Stimulated activated naive CD8-positive, alpha-beta T cell treated with anti-CD3 and anti-CD28 coated beads, Interleukin-15, Interleukin-2, amounts not matched to agents 100 ng/mL and 50 ng/mL, for 24 hours (primary cell): ENCODE results near the gene MED10.
"Not testable (repeated sequence)": the region's sequence is repeated elsewhere in the genome, so short reads cannot be mapped to it uniquely, and the experiment has no call there.

ENCODE experiments used
- H3K27ac Mint-ChIP-seq: one replicate; pipeline ENCODE4 v1.8.0; 2021; ENCODE audit warnings: mild to moderate bottlenecking, mixed read lengths
- H3K27me3 Mint-ChIP-seq: one replicate; pipeline ENCODE4 v1.8.0; 2021; ENCODE audit warnings: mixed read lengths
- H3K36me3 Mint-ChIP-seq: one replicate; pipeline ENCODE4 v1.8.0; 2021; ENCODE audit warnings: low read depth, mixed read lengths
- H3K4me1 Mint-ChIP-seq: one replicate; pipeline ENCODE4 v1.8.0; 2021; ENCODE audit warnings: low read depth, mixed read lengths
- H3K4me3 Mint-ChIP-seq: one replicate; pipeline ENCODE4 v1.8.0; 2021; ENCODE audit warnings: mild to moderate bottlenecking, mixed read lengths
- H3K9me3 Mint-ChIP-seq: one replicate; pipeline ENCODE4 v1.8.0; 2021; ENCODE audit warnings: mixed read lengths

MED10 gene

DNA sequence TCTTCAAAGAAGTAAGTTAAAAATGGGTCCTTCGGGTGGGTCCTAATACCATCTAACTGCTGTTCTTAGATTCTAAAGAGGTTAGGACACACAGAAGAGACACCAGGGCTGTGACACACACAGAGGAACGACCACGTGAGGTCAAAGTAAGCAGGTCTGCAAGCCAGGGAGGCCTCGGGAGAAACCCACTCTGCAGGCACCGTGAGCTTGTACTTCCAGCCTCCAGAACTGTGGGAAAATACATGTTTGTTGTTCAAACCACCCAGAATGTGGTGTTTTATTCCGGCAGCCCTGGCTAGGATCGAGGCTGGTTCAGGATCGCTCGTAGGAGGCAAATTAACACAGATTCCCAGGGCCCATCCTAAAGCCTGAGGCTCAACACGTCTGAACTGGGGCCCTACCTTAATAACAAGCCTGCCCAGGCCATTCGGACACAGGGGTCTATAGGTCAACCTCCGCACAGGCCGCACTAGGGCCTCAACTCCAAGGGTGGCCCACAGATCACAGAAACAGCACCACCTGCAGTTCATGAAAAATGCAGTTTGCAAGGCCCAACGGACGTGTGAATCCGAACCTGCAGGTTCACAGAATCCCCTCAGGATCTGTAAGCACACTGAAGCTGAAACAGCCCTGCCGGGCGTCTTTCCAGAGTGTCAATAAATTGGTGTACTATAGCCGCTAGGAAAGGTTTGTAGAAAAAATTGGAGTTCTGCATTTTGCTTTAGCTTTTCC is 7.1 kb downstream of the MED10 start:
- Mint-ChIP-seq H3K27me3 (no peaks in the 10 kb centered on the region), H3K4me1 (peaks cover 25% of the 10 kb centered on the region), H3K9me3 (no peaks in the 10 kb centered on the region), H3K36me3 (peaks cover 72% of the 10 kb centered on the region), H3K4me3 (no peak overlapping the region), H3K27ac (peak overlapping the region; percentile 3)

DNA sequence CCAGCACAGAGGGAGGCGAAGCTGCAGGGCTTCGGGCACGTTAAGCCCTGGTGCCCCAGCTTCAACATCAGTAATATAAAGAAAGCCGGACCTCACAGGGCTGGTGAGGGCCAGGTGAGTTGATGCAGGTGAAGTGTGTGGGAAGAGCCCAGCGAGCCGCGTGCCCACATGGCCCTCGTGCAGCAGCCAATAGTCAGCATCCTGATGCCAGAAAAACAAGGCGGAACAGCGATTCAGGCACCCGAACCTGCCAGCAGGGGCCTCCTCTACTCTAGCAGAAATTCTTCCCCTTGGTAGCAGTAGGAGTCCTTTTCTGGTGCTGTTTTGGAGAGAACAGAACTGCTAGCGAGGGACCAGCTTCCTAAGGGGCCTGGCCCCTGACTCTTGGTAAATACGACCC is 7.8 kb downstream of the MED10 start:
- Mint-ChIP-seq H3K36me3 (peaks cover 70% of the 10 kb centered on the region), H3K27me3 (no peaks in the 10 kb centered on the region), H3K4me1 (peaks cover 18% of the 10 kb centered on the region), H3K9me3 (no peaks in the 10 kb centered on the region), H3K27ac (no peak overlapping the region), H3K4me3 (no peak overlapping the region)

DNA sequence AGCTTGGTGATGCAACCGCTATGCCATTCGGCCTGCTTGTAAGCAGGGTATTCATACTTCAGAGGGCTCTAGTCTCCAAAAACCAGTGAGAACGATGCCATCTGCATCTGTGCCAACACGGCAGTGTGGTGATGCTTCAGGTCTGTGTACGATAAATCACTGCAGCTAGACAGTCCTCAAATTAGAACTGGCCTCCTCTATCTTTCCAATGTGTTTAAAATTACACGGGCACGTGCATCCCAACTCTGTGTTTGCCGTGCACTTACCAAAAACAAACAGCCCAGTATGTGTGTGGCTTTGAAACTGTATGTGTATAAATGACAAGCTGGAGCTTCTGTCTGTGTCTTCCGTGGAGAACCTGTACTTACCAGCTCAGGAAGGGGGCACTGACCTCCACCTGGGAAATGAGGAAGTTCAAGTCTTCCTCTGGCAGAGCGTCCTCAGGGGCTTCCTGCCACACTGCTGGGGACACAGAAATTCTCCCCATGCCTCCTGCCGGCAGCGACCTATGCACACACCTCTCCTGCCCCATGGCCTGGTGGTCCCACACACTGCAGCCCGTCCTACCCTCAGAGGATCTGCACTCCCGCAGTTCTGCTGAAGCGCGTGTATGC is 12.3 kb downstream of the MED10 start:
- no peak overlapping the region for H3K4me3 Mint-ChIP-seq
- peaks cover 47% of the 10 kb centered on the region for H3K36me3 Mint-ChIP-seq
- no peaks in the 10 kb centered on the region for H3K27me3 Mint-ChIP-seq
- no peaks in the 10 kb centered on the region for H3K4me1 Mint-ChIP-seq
- no peak overlapping the region for H3K27ac Mint-ChIP-seq
- H3K9me3 Mint-ChIP-seq: no peaks in the 10 kb centered on the region

DNA sequence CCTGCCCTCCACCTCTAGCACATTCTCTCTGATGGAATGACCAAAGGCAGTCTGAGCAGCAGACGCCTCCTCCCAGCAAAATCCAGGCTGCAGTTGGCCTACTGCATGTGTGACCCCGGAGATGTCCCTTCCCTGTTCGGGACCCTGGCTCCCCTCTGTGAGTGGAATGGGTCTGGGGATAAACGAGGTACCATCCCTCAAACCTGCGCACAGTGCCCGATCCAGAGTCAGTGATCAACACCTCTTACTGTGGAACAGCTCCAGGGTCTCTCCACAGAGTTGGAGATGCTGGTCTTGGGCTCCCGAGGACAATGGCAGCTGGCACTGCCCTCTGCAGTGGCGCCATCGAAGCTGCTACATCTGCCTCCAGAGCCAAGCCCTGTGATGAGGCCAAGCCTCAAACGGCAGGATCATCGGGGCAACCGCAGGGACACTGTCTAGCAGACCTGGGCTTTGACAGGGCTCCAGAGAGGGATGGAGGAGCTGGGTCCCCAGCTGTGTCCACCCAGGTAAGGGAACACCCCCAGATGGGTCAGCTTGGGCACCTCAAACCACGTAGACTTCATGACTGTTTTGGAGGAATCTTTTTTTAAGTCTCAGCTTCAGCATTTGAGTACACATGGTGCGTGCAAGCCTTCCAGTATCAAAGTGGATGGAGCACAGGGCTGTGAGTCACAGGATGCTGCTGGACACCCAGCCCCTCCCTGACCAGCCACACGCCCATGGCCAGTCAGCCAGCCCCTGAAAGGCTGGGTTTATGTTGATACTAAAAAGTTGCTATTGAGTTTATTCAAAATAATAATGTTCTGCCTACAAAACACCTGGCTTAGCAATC is 13.0 kb downstream of the MED10 start:
- Mint-ChIP-seq H3K4me1 (peaks cover 4% of the 10 kb centered on the region), H3K4me3 (no peak overlapping the region), H3K9me3 (no peaks in the 10 kb centered on the region), H3K27me3 (no peaks in the 10 kb centered on the region), H3K36me3 (peaks cover 47% of the 10 kb centered on the region), H3K27ac (no peak overlapping the region)

DNA sequence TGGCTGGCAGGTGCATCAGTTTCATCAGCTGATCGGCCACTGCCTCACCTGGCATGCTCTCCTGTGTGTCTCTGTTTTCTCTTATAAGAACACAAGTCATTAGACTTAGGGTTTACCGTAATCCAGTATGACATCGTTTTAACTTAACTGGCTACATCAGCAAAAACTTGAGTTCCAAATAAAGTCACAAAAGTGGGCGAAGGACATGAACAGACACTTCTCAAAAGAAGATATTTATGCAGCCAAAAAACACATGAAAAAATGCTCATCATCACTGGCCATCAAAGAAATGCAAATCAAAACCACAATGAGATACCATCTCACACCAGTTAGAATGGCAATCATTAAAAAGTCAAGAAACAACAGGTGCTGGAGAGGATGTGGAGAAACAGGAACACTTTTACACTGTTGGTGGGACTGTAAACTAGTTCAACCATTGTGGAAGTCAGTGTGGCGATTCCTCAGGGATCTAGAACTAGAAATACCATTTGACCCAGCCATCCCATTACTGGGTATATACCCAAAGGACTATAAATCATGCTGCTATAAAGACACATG is 14.8 kb downstream of the MED10 start:
- H3K4me3 Mint-ChIP-seq, H3K27ac Mint-ChIP-seq, H3K27me3 Mint-ChIP-seq, H3K9me3 Mint-ChIP-seq: not testable (repeated sequence)
- Mint-ChIP-seq H3K4me1 (peaks cover 15% of the 10 kb centered on the region), H3K36me3 (peaks cover 41% of the 10 kb centered on the region)

DNA sequence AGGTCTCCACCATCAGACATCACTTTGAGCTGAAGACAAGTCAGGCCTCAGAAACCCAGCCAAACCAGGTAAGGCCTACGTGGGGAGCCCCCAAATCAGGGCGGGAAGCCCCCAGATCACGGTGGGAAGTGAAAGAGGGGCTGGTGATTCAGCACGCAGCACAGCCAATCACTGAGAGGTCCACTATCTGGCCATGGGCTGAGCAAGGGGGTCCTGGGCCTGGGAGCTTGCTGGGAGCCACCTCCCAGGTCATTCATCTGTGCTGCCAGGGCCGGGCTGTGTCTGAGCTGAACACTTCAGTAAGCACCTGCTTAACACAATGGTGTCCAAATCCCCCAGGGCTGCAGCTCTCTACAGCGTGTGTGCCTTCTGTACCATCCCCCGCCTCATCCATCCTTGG is 15.5 kb downstream of the MED10 start:
- H3K27me3 Mint-ChIP-seq: no peaks in the 10 kb centered on the region
- peaks cover 15% of the 10 kb centered on the region for H3K4me1 Mint-ChIP-seq
- no peaks in the 10 kb centered on the region for H3K9me3 Mint-ChIP-seq
- no peak overlapping the region for H3K4me3 Mint-ChIP-seq
- H3K27ac Mint-ChIP-seq: no peak overlapping the region
- H3K36me3 Mint-ChIP-seq: peaks cover 45% of the 10 kb centered on the region

DNA sequence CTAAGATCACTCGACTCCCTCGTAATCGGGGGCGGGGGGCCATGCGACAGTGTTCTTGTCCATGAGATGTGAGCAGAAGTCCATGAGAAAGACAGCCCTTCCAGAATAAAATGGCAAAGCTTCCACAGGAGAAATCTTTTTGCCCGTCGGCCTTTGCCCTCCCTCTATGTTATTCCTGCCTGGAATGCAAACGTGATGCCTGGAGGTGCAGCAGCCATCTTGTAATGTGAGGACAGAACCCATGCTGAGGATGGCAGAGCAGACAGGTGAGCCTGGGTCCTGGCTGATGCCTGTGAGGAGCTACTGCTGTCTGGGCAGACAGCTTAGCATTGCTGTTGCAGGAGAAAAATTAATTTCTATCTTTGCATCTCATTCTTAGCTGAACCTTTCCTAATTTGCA is 17.2 kb downstream of the MED10 start:
- no peaks in the 10 kb centered on the region for H3K9me3 Mint-ChIP-seq
- H3K27me3 Mint-ChIP-seq: no peaks in the 10 kb centered on the region
- H3K4me3 Mint-ChIP-seq: no peak overlapping the region
- H3K4me1 Mint-ChIP-seq: peaks cover 15% of the 10 kb centered on the region
- H3K27ac Mint-ChIP-seq: no peak overlapping the region
- peaks cover 34% of the 10 kb centered on the region for H3K36me3 Mint-ChIP-seq

DNA sequence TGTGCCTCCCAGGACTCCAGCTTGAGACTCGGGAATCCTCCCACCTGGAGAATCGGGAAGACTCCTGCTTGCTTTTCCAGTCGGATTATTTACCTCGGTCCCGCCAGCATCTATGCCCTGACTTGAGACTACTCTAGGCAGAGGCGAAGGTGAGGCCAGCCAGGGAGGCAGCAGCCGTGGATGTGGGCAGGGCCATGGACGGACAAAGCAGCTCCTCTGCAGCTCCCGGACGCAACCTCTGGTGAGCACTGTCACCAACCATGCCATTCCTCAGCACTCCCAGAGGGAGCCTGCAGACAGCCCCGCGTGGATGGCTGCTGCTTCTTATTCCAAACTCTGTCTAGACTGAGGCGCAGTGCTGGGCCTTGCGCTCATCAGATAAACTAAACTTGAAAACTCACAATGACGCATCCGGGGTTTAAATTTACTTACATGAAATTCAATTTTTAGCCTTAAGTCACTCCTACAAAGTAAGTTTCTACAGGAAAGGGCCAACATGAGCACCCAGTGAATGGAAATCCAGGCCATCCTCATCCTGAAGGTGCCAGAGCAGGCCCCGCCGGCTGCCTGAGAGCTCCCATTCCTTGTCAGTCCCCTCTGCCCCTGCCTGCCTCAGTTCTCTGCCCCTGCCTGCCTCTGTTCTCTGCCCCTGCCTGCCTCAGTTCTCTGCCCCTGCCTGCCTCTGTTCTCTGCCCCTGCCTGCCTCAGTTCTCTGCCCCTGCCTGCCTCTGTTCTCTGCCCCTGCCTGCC is 17.8 kb downstream of the MED10 start:
- Mint-ChIP-seq H3K9me3 (no peaks in the 10 kb centered on the region), H3K27ac (no peak overlapping the region), H3K4me3 (no peak overlapping the region), H3K27me3 (no peaks in the 10 kb centered on the region), H3K36me3 (peaks cover 30% of the 10 kb centered on the region), H3K4me1 (peaks cover 15% of the 10 kb centered on the region)

DNA sequence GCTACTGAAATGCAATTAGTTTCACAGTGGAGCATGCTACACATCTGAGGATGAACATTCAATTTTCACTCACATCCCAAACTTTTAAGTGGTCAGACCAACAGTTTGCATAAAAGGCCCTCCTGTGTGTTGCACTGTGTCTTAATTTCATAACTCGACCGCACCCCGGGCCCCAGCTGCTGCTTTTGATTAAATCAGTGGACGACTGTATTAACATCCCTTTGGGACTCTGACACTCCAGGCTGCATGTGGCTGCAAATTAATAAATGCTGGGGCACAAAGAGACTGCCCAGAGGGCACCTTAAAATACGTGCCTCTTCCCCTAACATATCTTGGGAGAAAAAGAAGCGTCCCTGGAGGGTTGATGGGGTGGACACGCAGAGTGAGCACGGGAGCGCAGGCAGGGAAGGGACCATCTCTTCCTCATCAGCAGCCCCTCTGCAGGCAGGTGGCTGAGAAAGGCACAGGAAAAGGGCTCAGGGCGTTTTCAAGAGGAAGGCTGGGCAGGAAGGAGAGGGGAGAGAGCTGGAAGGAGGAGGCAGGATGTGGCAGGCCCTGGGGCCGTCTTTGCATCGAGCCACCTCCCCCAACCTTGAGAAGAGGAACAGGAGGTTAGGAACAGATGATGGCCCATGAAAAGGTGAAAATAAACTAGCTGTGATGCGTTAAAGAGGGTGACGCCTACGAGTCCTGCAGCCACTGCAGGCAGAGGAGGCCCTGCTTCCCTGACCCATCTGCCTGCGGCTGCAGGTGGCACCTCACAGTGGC is 18.6 kb downstream of the MED10 start:
- peak overlapping the region; percentile 41 for H3K27ac Mint-ChIP-seq
- H3K9me3 Mint-ChIP-seq: no peaks in the 10 kb centered on the region
- H3K36me3 Mint-ChIP-seq: peaks cover 30% of the 10 kb centered on the region
- peaks cover 15% of the 10 kb centered on the region for H3K4me1 Mint-ChIP-seq
- no peaks in the 10 kb centered on the region for H3K27me3 Mint-ChIP-seq
- H3K4me3 Mint-ChIP-seq: no peak overlapping the region

DNA sequence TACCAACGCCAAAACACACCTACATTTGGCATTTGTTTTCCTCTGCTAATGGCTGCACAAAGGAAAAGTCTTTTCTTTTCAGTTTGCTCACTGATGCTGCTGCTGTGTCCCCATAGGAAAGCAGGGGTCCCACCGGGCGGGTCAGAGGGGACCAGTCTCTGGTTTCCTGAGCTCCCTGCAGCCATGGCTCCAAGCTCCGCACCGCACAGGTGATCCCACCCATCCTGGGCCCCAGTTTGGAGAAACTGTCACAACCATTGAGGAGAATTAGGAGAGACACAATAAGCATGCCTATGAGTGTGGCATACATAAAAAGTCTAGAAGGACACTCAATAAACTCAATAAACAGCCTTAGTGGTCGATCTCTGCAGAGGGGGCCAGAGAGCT is 19.9 kb downstream of the MED10 start:
- Mint-ChIP-seq H3K36me3 (peaks cover 30% of the 10 kb centered on the region), H3K27ac (no peak overlapping the region), H3K9me3 (no peaks in the 10 kb centered on the region), H3K27me3 (no peaks in the 10 kb centered on the region), H3K4me3 (no peak overlapping the region), H3K4me1 (peaks cover 15% of the 10 kb centered on the region)

DNA sequence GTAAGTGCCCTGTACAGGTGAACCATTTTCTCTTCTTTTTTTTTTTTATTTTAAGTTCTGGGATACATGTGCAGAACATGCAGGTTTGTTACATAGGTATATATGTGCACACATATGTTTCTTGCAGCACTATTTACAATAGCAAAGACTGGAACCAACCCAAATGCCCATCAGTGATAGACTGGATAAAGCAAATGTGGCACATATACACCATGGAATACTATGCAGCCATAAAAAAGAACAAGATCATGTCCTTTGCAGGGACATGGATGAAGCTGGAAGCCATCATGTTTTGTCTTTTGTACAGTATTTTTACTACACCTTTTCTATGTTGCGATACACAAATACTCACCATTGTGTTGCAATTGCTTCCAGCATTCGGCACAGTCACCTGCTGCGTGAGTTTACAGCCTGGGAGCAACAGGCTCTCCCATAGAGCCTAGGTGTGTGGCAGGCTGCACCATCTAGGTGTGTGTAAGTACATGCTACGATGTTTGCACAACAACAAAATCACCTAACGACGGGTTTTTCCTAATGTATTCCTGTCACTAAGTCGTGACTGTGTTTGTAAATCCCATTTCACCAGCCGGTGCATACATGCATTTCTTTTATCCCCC is 20.4 kb downstream of the MED10 start:
- not testable (repeated sequence) for H3K27ac Mint-ChIP-seq, H3K9me3 Mint-ChIP-seq, H3K27me3 Mint-ChIP-seq, H3K4me3 Mint-ChIP-seq
- Mint-ChIP-seq H3K36me3 (peaks cover 30% of the 10 kb centered on the region), H3K4me1 (peaks cover 15% of the 10 kb centered on the region)

DNA sequence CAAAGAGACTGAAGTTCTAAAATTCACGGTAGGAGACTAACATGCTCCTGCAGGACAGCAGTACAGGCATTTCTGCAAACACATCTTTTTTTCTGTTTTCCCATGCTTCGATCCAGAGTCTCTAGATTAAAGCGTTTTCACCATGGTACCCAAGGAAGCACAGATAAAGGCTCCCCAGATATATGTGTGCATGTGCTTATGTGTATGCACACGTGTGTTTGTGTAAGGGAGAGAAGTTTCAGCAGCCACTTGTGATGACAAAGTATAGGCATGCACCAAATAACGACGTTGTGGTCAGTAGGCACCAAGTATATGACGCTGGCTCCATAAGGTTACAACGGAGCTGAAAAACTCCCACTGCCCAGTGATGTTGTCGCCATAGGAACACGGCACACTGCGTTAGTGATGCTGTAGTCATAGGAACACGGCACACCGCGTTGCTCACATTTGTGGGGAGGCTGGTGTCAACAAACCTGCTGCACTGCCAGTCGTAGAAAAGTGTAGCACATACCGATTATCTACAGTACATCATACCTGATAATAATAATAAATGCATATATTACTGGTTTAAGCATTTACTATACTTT is 21.7 kb downstream of the MED10 start:
- Mint-ChIP-seq H3K36me3 (peaks cover 32% of the 10 kb centered on the region), H3K4me3 (no peak overlapping the region), H3K27ac (no peak overlapping the region)

DNA sequence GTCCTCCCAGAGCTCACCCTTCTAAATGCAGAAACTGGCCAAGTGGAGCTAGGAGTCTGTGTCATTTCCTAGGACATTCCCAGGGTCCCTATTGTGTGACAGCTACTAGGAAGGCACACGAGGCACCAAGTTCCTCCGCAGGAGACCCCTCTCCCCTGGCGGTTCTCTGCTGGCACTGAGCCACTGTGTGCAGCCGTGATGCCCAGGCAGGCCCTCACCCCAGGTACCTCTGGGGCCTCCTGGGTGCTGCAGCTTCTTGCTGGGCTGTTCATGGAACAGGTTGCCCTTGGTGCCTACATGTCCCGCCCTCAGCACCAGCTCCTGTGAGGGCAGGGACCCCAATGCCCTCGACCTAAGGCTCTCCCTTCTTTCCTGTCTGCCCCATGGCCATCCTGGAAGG is 23.1 kb downstream of the MED10 start:
- no peak overlapping the region for H3K4me3 Mint-ChIP-seq
- no peaks in the 10 kb centered on the region for H3K9me3 Mint-ChIP-seq
- H3K27ac Mint-ChIP-seq: no peak overlapping the region
- H3K36me3 Mint-ChIP-seq: peaks cover 26% of the 10 kb centered on the region
- no peaks in the 10 kb centered on the region for H3K27me3 Mint-ChIP-seq
- peaks cover 17% of the 10 kb centered on the region for H3K4me1 Mint-ChIP-seq

More for the DNA sequence above, 21.7 kb downstream of the MED10 start:
- Mint-ChIP-seq H3K9me3 (no peaks in the 10 kb centered on the region), H3K4me1 (peaks cover 21% of the 10 kb centered on the region), H3K27me3 (no peaks in the 10 kb centered on the region)
